ENCODE results near the gene C5orf15. TPM values are rescaled to one million over a fixed set of nuclear protein-coding genes. Genes with fewer than 3 reads are reported as not detected.

C5orf15 gene
- total RNA-seq, 4 donors from 2014 or later, result 36.5 to 91.7 (median 45.6) TPM

GRCh38 chr5:133913413-133914155 is 54.8 kb downstream of the C5orf15 start:
- WGBS, 2 donors (ENCODE audit: low coverage in 1 of 2), result 82 to 85% methylated on average over 4 to 8 of the region's 8 CpGs
- no peak for DNase-seq

DNA sequence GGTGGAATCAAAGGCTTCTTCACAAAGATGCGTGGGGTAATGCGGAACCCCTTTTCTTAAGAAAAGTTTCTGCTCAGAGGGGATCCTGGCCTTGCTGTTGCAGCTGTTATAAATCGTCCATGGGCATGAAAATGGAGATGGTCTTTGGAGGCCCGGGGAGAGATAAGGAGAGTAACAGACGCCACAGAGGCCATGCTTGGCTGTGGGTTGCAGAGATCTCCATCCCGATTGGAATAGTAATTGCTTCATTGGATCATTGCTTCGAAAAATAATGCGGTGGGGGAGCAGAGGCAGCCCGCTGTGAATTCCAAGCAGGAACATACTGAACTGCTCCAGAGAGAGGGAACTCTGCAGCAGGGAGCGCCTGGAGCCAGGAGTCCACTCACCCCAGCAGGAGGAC is 55.5 kb downstream of the C5orf15 start:
- Histone ChIP-seq H3K27me3 (no peaks in the 10 kb centered on the region), H3K4me3 (no peak overlapping the region), H3K36me3 (no peaks in the 10 kb centered on the region), H3K27ac (no peak overlapping the region), H3K9me3 (no peaks in the 10 kb centered on the region), H3K4me1 (no peaks in the 10 kb centered on the region)
- intact Hi-C loops (cut with DNase I; ENCODE audit: low total_unique reads) (no loop called here), in situ Hi-C loops (cut with MboI; ENCODE audit: low pct_ligation_motif_present in 1 of 4, low pct_unique_long_range_greater_than_20kb in 1 of 4, low sequenced_read_pairs in 3 of 4) (no loop called here)
- TF ChIP-seq POLR2A (IDR thresholded peaks at IDR 0.05) (no peak), POLR2AphosphoS5 (IDR thresholded peaks at IDR 0.05) (no peak), EP300 (IDR thresholded peaks at IDR 0.05; ENCODE audit: low read depth) (no peak), CTCF (IDR thresholded peaks at IDR 0.05) (no peak)
- WGBS, 2 donors (ENCODE audit: low coverage in 1 of 2), result 83 to 87% methylated on average over 3 to 10 of the region's 10 CpGs
- DNase-seq, result no peak

More at GRCh38 chr5:133913413-133914155, 54.8 kb downstream of the C5orf15 start:
- TF ChIP-seq POLR2A (IDR thresholded peaks at IDR 0.05) (no peak), EP300 (IDR thresholded peaks at IDR 0.05; ENCODE audit: low read depth) (no peak), POLR2AphosphoS5 (IDR thresholded peaks at IDR 0.05) (no peak), CTCF (IDR thresholded peaks at IDR 0.05) (no peak)
- in situ Hi-C loops (cut with MboI; ENCODE audit: low pct_ligation_motif_present in 1 of 4, low pct_unique_long_range_greater_than_20kb in 1 of 4, low sequenced_read_pairs in 3 of 4), result no loop called here
- H3K4me1 ChIP-seq, result no peaks in the 10 kb centered on the region
- no peaks in the 10 kb centered on the region for H3K27me3 ChIP-seq
- no peak overlapping the region for H3K27ac ChIP-seq
- no peaks in the 10 kb centered on the region for H3K36me3 ChIP-seq
- intact Hi-C loops (cut with DNase I; ENCODE audit: low total_unique reads), result no loop called here
- no peaks in the 10 kb centered on the region for H3K9me3 ChIP-seq
- no peak overlapping the region for H3K4me3 ChIP-seq

GRCh38 chr5:133910571-133910970 is 57.9 kb downstream of the C5orf15 start:
- Histone ChIP-seq H3K4me3 (no peak overlapping the region), H3K9me3 (no peaks in the 10 kb centered on the region), H3K27me3 (no peaks in the 10 kb centered on the region), H3K36me3 (no peaks in the 10 kb centered on the region), H3K27ac (no peak overlapping the region), H3K4me1 (no peaks in the 10 kb centered on the region)
- no peak for TF ChIP-seq POLR2A (IDR thresholded peaks at IDR 0.05)
- no peak for DNase-seq
- WGBS, 2 donors (ENCODE audit: low coverage in 1 of 2), result 69 to 83% methylated on average over 3 to 6 of the region's 6 CpGs
- intact Hi-C loops (cut with DNase I; ENCODE audit: low total_unique reads) (no loop called here), in situ Hi-C loops (cut with MboI; ENCODE audit: low pct_ligation_motif_present in 1 of 4, low pct_unique_long_range_greater_than_20kb in 1 of 4, low sequenced_read_pairs in 3 of 4) (no loop called here)

DNA sequence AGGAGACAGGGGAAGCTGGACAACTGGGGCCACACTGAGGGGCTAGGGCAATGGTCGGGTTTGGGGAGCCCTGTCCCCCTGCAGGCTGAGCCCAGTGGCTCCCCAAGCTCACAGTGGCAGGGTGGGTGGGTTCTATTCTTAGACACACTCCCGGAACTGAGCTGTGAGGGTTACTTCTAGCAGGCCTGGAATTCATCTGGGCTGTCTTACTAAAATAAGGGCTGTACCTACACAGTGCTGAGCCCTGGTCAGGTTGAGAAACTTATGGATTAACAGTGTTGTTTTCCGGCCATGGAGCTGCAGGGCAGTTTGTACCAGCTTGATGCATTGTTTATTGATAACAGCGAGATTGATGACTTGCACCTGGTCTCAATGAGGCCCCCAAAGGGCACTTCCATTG is 58.8 kb downstream of the C5orf15 start:
- TF ChIP-seq POLR2A (IDR thresholded peaks at IDR 0.05) (no peak), POLR2AphosphoS5 (IDR thresholded peaks at IDR 0.05) (no peak), EP300 (IDR thresholded peaks at IDR 0.05; ENCODE audit: low read depth) (no peak), CTCF (IDR thresholded peaks at IDR 0.05) (no peak)

GRCh38 chr5:133907075-133907474 is 61.4 kb downstream of the C5orf15 start:
- H3K27ac ChIP-seq, result no peak overlapping the region
- 80 to 100% methylated on average over 1 to 9 of the region's 9 CpGs for WGBS, 2 donors (ENCODE audit: low coverage in 1 of 2)
- H3K4me3 ChIP-seq, result no peak overlapping the region
- intact Hi-C loops (cut with DNase I; ENCODE audit: low total_unique reads) (no loop called here), in situ Hi-C loops (cut with MboI; ENCODE audit: low pct_ligation_motif_present in 1 of 4, low pct_unique_long_range_greater_than_20kb in 1 of 4, low sequenced_read_pairs in 3 of 4) (no loop called here)
- no peaks in the 10 kb centered on the region for H3K9me3 ChIP-seq
- no peak for DNase-seq
- TF ChIP-seq POLR2A (IDR thresholded peaks at IDR 0.05), result no peak
- TF ChIP-seq POLR2AphosphoS5 (IDR thresholded peaks at IDR 0.05), result no peak
- no peak for TF ChIP-seq EP300 (IDR thresholded peaks at IDR 0.05; ENCODE audit: low read depth)
- no peak for TF ChIP-seq CTCF (IDR thresholded peaks at IDR 0.05)
- no peaks in the 10 kb centered on the region for H3K27me3 ChIP-seq
- no peaks in the 10 kb centered on the region for H3K4me1 ChIP-seq
- no peaks in the 10 kb centered on the region for H3K36me3 ChIP-seq

More for the DNA sequence above, 58.8 kb downstream of the C5orf15 start:
- H3K4me3 ChIP-seq, result no peak overlapping the region
- 75 to 80% methylated on average over 2 to 4 of the region's 4 CpGs for WGBS, 2 donors (ENCODE audit: low coverage in 1 of 2)
- H3K27ac ChIP-seq, result no peak overlapping the region
- no peaks in the 10 kb centered on the region for H3K36me3 ChIP-seq
- DNase-seq, result no peak
- no peaks in the 10 kb centered on the region for H3K4me1 ChIP-seq
- H3K9me3 ChIP-seq, result no peaks in the 10 kb centered on the region
- no peaks in the 10 kb centered on the region for H3K27me3 ChIP-seq
- intact Hi-C loops (cut with DNase I; ENCODE audit: low total_unique reads) (no loop called here), in situ Hi-C loops (cut with MboI; ENCODE audit: low pct_ligation_motif_present in 1 of 4, low pct_unique_long_range_greater_than_20kb in 1 of 4, low sequenced_read_pairs in 3 of 4) (no loop called here)

Data from transverse colon (tissue), 4 donors.